Middle frontal gyrus (tissue), 1 donor: ENCODE measurements around the gene PPP4R1.
A peak's percentile ranks its signal among the peaks of the same experiment; 100 is the strongest.
"Not testable (repeated sequence)": the region's sequence is repeated elsewhere in the genome, so short reads cannot be mapped to it uniquely, and the experiment has no call there.

Source experiments
- DNase-seq: peaks from one replicate; pipeline ENCODE4 v3.0.0-alpha.2; 2015; ENCODE audit warnings: low spot score; ENCODE audit errors: extremely low spot score

Gene PPP4R1, protein sequence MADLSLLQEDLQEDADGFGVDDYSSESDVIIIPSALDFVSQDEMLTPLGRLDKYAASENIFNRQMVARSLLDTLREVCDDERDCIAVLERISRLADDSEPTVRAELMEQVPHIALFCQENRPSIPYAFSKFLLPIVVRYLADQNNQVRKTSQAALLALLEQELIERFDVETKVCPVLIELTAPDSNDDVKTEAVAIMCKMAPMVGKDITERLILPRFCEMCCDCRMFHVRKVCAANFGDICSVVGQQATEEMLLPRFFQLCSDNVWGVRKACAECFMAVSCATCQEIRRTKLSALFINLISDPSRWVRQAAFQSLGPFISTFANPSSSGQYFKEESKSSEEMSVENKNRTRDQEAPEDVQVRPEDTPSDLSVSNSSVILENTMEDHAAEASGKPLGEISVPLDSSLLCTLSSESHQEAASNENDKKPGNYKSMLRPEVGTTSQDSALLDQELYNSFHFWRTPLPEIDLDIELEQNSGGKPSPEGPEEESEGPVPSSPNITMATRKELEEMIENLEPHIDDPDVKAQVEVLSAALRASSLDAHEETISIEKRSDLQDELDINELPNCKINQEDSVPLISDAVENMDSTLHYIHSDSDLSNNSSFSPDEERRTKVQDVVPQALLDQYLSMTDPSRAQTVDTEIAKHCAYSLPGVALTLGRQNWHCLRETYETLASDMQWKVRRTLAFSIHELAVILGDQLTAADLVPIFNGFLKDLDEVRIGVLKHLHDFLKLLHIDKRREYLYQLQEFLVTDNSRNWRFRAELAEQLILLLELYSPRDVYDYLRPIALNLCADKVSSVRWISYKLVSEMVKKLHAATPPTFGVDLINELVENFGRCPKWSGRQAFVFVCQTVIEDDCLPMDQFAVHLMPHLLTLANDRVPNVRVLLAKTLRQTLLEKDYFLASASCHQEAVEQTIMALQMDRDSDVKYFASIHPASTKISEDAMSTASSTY

DNA sequence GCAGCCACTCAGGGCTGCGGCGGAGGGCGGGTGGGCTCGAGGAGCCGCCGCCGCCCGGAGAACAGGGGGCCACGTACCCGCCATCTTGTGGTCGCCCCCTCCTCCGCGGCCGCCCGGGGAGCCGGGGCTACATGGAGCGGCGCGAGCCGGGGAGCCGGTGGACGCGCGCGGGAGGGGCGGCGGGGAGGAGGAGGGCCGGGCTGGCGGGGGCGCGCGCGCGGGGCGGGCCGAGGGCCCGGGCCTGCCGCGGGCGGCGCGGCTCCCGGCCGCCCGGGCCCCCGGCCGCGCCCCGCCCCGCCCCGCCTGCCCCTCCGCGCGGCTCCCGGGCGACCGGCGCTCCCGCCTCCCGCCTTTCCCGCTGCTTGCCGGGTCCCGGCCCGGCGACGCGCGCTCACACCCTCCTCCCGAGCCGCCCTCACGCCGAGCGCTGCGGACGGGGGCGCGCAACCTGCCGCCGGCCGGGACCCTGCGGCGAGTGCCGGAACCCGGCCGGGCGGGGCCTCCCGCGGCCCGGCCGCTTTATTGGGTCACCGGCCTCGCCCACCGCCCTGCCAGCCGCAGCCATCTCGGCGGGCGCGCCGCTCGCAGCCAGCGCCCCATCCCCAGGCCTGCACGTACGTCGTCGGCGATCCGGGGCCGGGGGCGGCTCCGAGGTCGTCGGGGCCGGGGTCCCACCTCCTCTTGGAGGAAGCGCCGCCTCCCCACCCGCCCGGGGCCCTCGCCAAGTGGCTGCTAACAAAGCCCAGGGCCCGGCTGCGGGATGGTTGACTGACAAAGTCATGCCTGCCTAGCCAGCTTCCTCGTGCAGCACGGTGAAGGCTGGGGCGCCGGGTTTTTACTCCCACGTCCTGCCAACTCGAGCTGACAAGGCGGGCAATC, at the start of gene PPP4R1:
Gene PPP4R1 (minus strand): TSS at position 159 of the 879 bp plus-strand sequence. CDS start 75 bp downstream, at position 84.
- peak; percentile 49 for DNase-seq

DNA sequence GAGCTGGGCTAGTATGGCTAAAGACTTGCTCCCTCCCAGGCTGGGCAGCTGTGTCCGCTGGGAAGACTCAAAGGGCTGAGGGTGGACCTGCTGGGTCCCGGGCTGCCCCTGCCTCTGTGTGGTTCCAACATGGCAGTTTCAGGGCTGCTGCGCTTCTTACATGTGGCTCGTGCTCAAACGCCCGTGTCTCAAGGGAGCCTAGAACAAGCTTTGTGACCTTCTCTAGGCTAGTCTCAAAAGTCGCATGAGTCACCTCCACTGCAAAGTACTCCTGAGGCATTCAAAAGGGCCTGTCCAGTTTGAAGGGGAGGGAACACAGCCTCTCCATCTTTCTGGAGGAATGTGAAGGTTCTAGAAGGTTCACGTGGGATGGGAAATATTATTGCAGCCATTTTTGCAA, 49.0 kb upstream of the PPP4R1 start:
- no peak for DNase-seq

DNA sequence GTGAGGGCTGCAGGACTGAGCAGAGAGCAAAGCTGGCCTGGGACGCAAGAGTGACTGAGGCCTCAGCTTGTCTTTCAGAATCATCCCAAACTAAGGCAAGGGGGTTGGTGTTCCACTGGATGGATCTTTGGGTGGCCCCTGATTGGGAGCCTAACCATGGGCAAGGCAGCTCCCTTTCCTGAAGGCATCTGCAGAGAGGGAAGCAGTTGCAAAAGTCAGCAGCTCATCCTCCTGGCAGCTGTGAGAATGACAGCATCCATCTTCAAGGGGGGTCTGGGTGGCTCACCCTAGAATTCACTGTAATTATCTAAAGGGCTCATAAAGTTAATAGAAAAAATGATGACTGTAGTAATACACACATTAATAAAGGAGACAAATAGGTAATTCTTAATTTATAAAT, 47.2 kb upstream of the PPP4R1 start:
- no peak for DNase-seq

GRCh38 chr18:9659499-9660375, 45.4 kb upstream of the PPP4R1 start:
- DNase-seq, result no peak

DNA sequence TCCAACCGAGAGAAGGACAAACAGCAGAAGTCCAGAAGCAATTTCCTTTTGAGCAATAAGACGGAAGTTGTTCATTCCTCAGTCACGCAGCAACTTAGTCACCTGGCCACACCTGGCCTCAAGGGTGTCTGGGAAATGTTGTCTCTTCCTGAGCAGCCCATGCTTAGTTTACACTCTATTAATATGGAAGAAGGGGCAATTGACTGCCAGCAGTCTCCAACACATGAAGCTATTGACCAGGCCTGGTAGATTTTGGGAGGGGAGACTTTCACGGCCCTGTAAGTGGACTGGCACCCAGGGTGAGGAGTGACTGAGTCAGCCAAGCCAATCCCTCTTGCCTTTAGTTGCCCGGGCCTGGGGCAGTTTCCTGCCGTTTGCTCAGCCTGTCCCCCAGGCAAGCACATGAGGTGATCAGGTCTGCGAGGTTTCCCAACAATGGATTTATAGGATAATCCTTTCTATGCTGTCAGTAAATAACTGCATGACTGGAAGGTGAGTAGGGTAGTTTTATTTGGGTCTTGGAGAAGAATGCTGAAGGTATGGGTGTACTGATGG, 43.8 kb upstream of the PPP4R1 start:
- no peak for DNase-seq

GRCh38 chr18:9655232-9655767, 40.9 kb upstream of the PPP4R1 start:
- DNase-seq, result no peak

DNA sequence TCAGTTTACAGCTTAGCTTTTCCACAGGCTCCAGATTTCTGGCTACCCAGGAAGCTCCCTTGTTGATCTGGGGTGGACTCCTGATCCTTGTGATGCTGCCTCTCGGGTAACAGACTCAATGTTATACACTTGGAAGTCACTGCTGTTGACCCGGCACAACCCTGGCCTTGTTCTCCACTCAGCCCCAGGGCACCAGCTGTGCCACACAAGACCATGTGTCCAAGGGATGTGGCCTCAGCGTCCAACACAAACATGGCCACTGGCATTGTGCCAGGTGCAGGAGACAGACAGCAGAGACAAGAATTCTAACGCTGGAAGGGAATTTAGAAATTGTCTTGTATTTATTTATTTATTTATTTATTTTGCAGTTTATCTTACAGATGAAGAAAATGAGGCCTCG, 39.0 kb upstream of the PPP4R1 start:
- DNase-seq, result peak; percentile 27

DNA sequence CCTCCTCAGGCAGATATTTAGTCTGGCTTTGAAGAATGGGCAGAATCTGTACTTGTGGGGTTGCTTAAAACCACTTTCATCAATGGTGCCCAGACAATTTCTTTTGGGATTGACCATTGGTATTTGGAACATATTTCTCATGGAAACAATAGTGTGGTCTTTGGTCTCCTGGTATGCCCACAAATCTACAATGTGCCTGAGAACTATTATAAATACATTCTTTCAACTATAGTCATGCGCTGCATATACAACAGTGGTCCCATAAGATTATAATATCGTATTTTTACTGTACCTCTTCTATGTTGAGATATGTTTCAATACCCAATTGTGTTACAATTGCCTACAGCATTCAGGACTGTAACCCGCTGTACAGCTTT, 34.8 kb upstream of the PPP4R1 start:
- no peak for DNase-seq

- no peak for DNase-seq
Measured at GRCh38 chr18:9648431-9649163, 34.2 kb upstream of the PPP4R1 start.

DNA sequence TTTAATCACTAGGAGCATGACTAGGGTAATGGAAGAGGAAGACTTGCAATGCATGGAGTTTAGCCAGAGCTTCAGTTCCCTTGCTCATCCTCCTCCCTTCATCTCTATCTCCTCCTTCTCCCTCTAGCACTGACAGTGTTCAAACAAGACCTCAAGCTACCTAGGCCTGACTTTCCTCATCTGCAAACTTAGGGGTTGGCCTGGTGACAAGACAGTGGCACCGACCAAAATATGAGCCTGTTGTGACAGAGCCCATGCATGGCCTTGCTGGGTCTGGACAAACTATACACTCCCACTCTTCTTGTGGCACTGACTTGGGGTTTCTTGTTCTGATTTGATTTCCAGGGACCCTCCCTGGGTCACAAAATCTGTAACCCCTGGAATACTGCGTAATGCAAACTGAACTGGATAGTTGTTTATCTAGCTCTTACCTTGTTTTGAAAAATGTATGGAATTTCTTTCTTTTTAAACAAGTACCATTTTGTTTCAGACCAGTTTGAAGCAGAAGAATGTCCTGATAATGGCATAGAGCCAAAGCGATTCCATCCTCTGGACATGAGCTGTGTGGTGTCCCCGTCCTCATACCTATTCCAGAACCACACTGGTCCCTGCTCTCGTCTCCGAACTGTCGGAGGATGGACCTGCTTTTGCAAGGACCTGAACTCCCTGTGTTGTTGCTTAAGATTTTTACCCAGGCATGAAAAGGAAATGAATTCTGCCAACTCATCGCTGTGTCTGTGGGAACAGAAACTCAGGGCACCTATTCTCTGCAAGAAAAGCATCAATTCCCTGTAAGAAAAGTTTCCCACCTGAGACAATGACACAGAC, 33.4 kb upstream of the PPP4R1 start:
- no peak for DNase-seq

DNA sequence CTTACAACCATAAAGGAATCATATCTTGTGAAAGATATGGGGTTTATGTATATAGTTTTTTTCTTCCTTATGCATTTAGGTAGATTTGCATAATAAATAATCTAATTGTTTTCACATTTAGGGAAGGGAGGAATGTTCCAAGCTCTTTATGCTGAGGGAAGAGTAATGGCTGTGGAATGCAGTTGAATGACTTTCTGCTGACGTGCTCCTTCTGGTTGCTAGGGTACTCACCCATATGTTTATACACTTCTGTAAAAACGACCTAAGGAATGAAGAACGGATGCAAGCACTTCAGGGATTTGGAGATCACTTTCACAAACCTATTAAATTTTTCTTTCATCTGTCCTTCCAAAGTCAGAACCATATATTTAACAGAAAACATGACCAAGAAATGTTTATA, 29.2 kb upstream of the PPP4R1 start:
- no peak for DNase-seq

DNA sequence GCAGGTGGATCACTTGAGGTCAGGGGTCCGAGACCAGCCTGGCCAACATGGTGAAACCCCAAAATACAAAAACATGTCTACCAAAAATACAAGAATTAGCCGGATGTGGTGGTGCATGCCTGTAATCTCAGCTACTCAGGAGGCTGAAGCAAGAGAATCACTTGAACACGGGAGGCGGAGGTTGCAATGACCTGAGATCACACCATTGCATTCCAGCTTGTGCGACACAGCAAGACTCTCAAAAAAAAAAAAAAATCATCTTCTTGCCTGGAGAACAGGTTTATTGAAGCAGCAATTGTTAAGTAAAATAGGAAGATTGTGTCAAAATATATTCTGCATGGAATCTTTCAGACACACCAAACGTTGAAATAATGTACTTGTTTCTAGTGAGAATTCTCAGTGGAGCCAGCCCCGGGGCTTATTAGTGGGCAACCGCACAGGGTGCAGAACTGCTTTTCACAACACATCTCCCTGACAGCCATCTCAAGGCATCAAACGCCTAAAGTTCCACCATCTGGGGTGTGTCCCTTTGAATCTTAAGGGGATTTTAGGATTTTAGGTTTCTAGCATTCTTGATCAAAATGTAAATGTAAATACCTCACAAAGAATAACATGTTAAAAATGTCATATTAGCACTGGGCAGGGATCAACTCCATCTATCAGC, 28.6 kb upstream of the PPP4R1 start:
- DNase-seq, result no peak

GRCh38 chr18:9641081-9641480, 26.7 kb upstream of the PPP4R1 start:
- not testable (repeated sequence) for DNase-seq

DNA sequence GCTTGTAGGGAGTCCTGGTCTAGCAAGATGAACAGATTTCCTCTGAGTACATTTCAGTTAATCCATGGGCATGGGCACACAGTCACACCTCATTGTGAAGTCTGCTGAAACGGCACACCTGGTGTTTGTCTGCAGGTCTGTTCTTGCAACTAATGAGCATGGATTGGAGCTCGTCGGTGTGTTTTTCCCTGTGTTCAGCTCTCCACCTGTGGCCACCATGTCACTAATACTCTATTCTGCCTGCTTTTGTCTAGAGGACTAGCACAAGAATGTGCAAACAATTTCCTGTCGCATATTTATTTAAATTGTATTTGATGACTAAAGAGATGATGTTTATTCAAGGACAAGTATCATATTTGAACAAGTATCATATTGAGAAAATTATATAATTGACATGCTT, 24.5 kb upstream of the PPP4R1 start:
- no peak for DNase-seq

DNA sequence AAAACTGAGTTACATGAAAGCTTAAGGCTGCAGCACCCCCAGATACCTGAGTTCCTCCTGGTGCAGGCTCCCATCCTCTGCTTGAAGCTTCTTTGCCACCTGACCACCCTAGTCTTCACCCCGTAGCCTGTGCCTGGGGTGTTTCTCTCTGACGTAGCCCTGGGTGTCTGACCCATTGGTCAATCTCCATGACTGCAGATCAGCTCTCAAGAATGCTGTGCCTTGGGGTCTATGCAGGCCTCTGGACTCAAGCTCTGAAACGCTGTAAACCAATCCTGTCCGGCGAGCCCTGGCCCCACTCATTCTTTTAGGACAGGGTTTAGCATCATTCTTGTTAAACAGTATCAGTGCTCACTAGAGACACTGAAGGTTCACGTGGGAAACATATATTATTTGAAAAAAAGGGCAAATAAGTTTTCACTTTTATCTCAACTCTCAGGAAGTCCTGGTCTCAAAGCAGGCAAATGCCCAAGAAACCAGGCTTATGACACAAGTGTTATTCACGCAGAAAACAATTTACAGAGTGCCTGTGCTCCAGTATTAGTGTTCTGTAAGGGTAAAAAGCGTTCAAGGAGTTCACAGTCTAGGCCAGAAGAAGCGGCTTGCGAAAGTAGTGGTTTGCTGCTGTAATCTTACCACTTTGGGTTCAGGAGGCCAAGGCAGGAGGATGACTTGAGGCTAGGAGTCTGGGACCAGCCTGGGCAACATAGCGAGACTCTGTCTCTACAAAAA, 22.8 kb upstream of the PPP4R1 start:
- no peak for DNase-seq

GRCh38 chr18:9634856-9635255, 20.5 kb upstream of the PPP4R1 start:
- no peak for DNase-seq
